ENCODE results near the gene ATP6V1E1.

DNA sequence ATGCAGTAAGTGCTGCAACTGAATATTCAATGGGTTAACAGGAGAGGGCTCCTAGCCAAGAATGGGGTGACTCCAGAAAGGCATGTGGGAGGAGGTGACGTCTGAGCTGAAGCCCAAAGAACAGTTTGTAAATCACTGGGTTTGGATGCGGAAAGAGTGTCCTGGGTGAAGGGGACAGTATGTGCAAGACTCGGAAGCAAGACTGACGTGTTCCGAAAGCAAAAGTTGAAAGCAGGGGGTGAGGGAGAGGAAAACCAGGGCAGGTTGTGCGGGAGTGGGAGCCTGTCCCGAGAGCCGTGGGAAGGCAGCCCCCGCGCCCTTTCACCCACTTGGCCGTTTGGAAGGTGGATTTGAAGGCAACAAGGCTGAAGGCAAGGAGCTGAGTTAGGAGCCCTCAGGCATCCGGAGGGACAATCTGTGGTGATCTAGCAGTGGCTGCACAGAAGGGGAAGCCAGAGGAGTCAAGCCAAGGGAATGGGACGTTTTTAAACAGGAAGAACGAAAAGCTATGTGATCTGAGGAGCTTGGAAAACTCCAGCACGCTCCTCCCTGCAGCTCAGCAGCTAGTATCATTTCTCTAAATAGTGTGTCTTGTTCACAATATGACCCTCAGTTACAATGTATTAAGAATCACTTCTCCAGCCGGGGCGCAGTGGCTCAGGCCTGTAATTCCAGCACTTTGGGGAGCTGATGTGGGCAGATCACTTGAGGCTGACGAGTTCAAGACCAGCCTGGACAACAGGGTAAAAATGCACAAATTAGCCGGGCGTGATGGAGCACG lies 57.5 kb downstream of the ATP6V1E1 start:
- TF ChIP-seq, protein P1, sequence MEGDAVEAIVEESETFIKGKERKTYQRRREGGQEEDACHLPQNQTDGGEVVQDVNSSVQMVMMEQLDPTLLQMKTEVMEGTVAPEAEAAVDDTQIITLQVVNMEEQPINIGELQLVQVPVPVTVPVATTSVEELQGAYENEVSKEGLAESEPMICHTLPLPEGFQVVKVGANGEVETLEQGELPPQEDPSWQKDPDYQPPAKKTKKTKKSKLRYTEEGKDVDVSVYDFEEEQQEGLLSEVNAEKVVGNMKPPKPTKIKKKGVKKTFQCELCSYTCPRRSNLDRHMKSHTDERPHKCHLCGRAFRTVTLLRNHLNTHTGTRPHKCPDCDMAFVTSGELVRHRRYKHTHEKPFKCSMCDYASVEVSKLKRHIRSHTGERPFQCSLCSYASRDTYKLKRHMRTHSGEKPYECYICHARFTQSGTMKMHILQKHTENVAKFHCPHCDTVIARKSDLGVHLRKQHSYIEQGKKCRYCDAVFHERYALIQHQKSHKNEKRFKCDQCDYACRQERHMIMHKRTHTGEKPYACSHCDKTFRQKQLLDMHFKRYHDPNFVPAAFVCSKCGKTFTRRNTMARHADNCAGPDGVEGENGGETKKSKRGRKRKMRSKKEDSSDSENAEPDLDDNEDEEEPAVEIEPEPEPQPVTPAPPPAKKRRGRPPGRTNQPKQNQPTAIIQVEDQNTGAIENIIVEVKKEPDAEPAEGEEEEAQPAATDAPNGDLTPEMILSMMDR (IDR thresholded peaks at IDR 0.05) = no peak
- TF ChIP-seq HDAC2 (IDR thresholded peaks at IDR 0.05) (no peak), POLR2A (IDR thresholded peaks at IDR 0.05; ENCODE audit: low read length) (no peak), CEBPB (IDR thresholded peaks at IDR 0.05) (no peak), REST (IDR thresholded peaks at IDR 0.05) (no peak), MYC (IDR thresholded peaks at IDR 0.05; ENCODE audit: borderline replicate concordance, low read length) (no peak), EHF (CRISPR knock-in tag; IDR thresholded peaks at IDR 0.05) (no peak), ZNF302 (CRISPR knock-in tag; IDR thresholded peaks at IDR 0.05) (no peak)
